Measurements from ENCODE around the gene PHLPP1.

DNA sequence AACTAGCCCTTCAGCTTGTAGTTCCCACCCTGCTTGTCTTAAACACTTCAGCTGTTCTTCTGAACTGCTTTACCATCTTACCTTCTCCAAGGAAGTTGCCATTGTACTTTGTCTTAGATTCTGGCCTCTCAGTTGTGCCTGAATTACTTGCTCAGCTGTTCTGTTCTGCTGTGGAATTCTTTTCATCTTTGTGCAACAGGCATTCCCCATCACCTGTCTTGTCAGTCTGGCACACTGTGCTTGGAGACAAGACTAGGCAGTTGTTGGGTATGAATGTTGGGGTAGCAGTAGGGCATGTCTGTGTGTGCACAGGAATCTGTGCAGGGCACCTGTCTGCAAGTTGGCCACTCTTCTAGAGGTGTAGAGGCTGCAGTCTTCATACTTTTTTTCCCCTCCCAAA, 38.7 kb downstream of the PHLPP1 start:
- TF ChIP-seq, protein P1, sequence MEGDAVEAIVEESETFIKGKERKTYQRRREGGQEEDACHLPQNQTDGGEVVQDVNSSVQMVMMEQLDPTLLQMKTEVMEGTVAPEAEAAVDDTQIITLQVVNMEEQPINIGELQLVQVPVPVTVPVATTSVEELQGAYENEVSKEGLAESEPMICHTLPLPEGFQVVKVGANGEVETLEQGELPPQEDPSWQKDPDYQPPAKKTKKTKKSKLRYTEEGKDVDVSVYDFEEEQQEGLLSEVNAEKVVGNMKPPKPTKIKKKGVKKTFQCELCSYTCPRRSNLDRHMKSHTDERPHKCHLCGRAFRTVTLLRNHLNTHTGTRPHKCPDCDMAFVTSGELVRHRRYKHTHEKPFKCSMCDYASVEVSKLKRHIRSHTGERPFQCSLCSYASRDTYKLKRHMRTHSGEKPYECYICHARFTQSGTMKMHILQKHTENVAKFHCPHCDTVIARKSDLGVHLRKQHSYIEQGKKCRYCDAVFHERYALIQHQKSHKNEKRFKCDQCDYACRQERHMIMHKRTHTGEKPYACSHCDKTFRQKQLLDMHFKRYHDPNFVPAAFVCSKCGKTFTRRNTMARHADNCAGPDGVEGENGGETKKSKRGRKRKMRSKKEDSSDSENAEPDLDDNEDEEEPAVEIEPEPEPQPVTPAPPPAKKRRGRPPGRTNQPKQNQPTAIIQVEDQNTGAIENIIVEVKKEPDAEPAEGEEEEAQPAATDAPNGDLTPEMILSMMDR (IDR thresholded peaks at IDR 0.05; ENCODE audit: low read depth, low read length) = no peak
- TF ChIP-seq EZH2phosphoT487 (IDR thresholded peaks at IDR 0.05; ENCODE audit: low read depth) = no peak
